HEK293 (cell line): ENCODE measurements around the gene RALGAPA2.

Experiments used
- MYNN ChIP-seq: fragments of 450-650 bp; formaldehyde crosslinking; IDR thresholded peaks from 2 replicates; pipeline ENCODE4 v1.5.1; 2016; ENCODE audit warnings: missing biosample characterization, missing genetic modification characterization, borderline replicate concordance
- ZBTB17 ChIP-seq: fragments of 450-650 bp; formaldehyde crosslinking; IDR thresholded peaks from 2 replicates; pipeline ENCODE4 v1.5.1; 2016; ENCODE audit warnings: missing biosample characterization, missing genetic modification characterization
- ZBTB20 ChIP-seq: fragments of 450-650 bp; formaldehyde crosslinking; IDR thresholded peaks from 2 replicates; pipeline ENCODE4 v1.5.1; 2016; ENCODE audit warnings: missing biosample characterization, missing genetic modification characterization
- ZNF121 ChIP-seq: fragments of 450-650 bp; formaldehyde crosslinking; IDR thresholded peaks from 2 replicates; pipeline ENCODE4 v1.5.1; 2016; ENCODE audit warnings: missing biosample characterization, missing genetic modification characterization
- ZNF830 ChIP-seq: fragments of 450-650 bp; IDR thresholded peaks from 2 replicates; pipeline ENCODE4 v1.5.0; 2018; ENCODE audit warnings: missing biosample characterization, missing genetic modification characterization, low read depth, mild to moderate bottlenecking, moderate library complexity
- TF ChIP-seq, protein P1 (sequence below): fragments of 450-650 bp; formaldehyde crosslinking; IDR thresholded peaks from 2 replicates; pipeline ENCODE4 v1.5.1; 2016; ENCODE audit warnings: missing biosample characterization, missing genetic modification characterization
- TF ChIP-seq, protein P2 (sequence below): IDR thresholded peaks from 2 replicates; pipeline ENCODE4 v1.6.1; 2011; ENCODE audit warnings: mild to moderate bottlenecking, low read depth, low read length, borderline replicate concordance
- TF ChIP-seq, protein P3 (sequence below): fragments of 450-650 bp; IDR thresholded peaks from 2 replicates; pipeline ENCODE4 v1.5.1; 2018; ENCODE audit warnings: missing biosample characterization, missing genetic modification characterization

DNA sequence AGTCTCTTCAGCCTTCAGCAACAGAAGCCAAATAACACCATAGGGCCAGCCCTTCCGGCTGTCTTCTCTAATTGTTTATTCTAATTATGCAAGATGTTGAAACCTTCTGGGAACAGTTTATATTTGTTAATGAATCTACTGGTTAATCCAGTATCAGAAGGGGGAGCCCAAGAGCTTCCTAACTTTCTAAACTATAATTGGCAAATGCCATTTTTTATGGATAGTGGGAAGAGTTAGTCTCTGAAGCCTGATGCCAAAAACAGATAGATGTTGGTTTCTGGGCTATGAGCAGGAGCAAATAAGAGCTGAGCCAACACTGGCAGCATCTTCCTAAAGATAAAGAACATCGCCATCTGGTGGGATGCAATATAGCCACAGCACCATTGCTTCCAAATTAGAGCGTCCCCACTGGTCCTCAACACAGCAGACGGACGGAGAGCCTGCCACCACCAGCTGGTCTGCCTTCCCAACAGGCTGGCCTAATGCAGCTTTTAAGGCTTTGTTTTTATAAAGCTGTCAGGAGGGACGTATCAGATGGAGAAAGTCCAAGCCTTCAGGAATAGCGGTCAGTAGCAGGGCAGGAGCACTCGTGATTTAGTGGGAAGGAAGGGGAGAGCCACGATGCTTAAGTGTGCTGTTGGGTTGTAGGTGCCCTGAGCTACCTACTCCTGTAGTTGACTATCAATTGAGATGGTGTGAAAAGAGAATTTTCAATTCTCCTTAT, 118.8 kb downstream of the RALGAPA2 start:
- TF ChIP-seq, protein P1, sequence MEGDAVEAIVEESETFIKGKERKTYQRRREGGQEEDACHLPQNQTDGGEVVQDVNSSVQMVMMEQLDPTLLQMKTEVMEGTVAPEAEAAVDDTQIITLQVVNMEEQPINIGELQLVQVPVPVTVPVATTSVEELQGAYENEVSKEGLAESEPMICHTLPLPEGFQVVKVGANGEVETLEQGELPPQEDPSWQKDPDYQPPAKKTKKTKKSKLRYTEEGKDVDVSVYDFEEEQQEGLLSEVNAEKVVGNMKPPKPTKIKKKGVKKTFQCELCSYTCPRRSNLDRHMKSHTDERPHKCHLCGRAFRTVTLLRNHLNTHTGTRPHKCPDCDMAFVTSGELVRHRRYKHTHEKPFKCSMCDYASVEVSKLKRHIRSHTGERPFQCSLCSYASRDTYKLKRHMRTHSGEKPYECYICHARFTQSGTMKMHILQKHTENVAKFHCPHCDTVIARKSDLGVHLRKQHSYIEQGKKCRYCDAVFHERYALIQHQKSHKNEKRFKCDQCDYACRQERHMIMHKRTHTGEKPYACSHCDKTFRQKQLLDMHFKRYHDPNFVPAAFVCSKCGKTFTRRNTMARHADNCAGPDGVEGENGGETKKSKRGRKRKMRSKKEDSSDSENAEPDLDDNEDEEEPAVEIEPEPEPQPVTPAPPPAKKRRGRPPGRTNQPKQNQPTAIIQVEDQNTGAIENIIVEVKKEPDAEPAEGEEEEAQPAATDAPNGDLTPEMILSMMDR (tag by site-specific recombination) = peak; percentile 40
- no peak for TF ChIP-seq ZNF121 (tag by site-specific recombination)
- TF ChIP-seq ZBTB17 (tag by site-specific recombination) = no peak
- TF ChIP-seq ZBTB20 (tag by site-specific recombination) = no peak
- no peak for TF ChIP-seq MYNN (tag by site-specific recombination)
- TF ChIP-seq, protein P2, sequence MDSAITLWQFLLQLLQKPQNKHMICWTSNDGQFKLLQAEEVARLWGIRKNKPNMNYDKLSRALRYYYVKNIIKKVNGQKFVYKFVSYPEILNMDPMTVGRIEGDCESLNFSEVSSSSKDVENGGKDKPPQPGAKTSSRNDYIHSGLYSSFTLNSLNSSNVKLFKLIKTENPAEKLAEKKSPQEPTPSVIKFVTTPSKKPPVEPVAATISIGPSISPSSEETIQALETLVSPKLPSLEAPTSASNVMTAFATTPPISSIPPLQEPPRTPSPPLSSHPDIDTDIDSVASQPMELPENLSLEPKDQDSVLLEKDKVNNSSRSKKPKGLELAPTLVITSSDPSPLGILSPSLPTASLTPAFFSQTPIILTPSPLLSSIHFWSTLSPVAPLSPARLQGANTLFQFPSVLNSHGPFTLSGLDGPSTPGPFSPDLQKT = no peak
- TF ChIP-seq, protein P3, sequence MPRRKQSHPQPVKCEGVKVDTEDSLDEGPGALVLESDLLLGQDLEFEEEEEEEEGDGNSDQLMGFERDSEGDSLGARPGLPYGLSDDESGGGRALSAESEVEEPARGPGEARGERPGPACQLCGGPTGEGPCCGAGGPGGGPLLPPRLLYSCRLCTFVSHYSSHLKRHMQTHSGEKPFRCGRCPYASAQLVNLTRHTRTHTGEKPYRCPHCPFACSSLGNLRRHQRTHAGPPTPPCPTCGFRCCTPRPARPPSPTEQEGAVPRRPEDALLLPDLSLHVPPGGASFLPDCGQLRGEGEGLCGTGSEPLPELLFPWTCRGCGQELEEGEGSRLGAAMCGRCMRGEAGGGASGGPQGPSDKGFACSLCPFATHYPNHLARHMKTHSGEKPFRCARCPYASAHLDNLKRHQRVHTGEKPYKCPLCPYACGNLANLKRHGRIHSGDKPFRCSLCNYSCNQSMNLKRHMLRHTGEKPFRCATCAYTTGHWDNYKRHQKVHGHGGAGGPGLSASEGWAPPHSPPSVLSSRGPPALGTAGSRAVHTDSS (tag by site-specific recombination) = no peak
- no peak for TF ChIP-seq ZNF830 (tag by site-specific recombination)
